ENCODE measurements around the gene COX7A2.

The COX7A2 gene

GRCh38 chr6:75202676-75203131, 40.9 kb downstream of the COX7A2 start:
- TF ChIP-seq, protein P1, sequence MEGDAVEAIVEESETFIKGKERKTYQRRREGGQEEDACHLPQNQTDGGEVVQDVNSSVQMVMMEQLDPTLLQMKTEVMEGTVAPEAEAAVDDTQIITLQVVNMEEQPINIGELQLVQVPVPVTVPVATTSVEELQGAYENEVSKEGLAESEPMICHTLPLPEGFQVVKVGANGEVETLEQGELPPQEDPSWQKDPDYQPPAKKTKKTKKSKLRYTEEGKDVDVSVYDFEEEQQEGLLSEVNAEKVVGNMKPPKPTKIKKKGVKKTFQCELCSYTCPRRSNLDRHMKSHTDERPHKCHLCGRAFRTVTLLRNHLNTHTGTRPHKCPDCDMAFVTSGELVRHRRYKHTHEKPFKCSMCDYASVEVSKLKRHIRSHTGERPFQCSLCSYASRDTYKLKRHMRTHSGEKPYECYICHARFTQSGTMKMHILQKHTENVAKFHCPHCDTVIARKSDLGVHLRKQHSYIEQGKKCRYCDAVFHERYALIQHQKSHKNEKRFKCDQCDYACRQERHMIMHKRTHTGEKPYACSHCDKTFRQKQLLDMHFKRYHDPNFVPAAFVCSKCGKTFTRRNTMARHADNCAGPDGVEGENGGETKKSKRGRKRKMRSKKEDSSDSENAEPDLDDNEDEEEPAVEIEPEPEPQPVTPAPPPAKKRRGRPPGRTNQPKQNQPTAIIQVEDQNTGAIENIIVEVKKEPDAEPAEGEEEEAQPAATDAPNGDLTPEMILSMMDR (IDR thresholded peaks at IDR 0.05), result no peak

DNA sequence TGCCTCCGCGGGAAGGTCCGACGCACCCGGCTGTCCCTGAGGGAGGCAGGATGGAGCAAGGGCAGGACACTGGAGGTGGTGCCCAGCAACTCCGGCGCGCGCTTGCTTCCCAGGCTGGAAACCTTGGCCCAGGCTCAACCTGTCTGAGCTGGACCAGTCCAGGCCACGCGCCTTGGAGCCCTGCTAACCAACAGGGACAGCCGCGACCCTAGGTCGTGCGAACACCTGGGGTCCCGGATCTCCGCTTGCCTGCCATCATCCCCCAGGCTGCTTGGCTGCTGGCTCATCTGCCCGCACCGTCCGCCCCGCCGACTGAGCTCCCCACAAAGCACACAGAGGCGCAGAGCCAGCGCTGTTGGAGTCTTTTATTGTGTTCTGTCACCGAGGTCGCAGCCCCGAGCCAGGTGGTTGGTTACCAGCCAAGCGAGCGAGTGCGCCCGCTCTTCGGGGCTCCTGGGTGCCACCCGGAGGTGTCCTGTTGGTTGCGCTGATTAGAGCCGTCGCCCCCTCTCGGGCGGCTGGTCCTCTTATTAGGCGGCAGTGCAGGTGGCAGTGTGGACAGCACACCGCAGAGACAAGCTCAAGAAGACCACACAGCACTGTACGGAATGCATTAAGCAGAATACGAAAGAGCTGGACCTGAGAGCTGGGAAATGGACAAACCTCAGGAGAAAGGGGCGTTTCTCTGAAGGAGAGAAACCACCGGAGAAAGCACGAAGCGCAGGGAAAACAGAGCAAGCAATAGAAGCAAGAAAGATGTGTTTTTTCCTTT, 41.5 kb downstream of the COX7A2 start:
- TF ChIP-seq, protein P1 (IDR thresholded peaks at IDR 0.05), result no peak

DNA sequence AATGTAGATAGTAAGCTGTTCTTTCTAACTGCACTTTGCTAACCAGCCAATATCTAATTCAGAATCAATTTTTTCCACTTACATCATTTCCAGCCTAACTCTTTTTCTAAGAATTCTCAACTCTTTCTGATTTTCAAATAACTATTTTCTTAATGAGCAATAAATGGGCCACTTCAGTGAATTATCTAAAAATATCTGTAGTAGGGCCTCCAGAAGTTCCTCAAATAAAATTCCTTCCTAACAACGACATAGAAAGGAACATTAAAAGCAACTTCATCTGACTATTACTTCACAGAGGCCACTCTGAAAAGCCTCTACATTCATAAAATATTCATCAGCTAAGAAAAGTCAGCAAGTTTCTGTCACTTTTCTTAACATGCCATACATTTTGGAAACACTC, 42.6 kb downstream of the COX7A2 start:
- TF ChIP-seq, protein P1 (IDR thresholded peaks at IDR 0.05), result no peak

DNA sequence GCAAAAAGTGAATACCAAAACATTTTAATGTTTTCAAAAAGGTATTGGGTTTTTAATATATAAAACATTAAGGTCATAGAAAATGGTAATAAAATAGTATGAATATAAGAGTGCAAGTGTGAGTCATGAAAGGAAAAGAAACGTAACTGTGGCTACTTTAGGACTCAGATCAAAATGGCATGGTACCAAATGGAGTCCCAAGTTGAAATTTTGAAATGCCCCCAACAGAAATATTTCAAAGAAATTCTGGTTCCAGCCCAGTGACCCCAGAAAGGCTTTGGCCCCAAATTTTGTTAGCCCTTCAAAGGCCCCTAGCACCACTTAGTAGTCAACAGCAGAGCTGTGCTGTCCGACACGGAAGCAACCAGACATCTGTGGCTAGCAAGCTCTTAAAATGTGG, 43.7 kb downstream of the COX7A2 start:
- TF ChIP-seq, protein P1 (IDR thresholded peaks at IDR 0.05), result no peak

DNA sequence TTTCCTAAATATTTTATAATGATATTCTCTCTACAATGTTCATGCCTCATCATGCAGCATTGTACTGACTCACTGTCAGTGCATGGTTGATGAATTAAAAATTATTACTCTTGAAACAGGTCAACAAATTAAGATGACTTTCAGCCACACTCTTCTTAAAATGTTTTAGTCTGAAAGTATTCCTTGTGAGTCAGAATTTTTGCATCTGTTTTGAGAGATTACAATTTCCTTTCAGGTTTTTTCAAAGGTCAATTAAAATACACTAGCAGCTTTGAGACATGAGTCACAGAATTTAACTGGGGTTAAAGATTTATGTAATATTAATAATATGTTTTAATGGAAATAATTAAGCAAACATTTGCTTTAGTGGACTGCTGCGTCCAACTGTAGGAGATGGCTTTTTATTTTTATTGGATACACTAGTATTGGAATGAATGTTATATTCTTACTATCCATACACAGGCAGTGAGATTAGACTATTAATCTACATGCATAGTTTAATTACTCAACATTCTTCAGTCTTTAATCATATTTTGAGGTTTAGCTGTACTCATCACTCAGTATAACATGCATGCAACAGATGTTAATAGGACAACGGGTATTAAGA, 47.4 kb downstream of the COX7A2 start:
- TF ChIP-seq, protein P1 (IDR thresholded peaks at IDR 0.05), result no peak

- TF ChIP-seq, protein P1 (IDR thresholded peaks at IDR 0.05), result no peak
Measured at GRCh38 chr6:75188221-75188925, 55.2 kb downstream of the COX7A2 start.

All from LNCAP (cell line).